B cell (primary cell): Measurements from ENCODE around the gene PHF24. TPM values are rescaled to one million over a fixed set of nuclear protein-coding genes. Genes with fewer than 3 reads are reported as not detected.

ENCODE experiments used
- ATAC-seq: fragments of 200-7000 bp; cut with Tn5 transposase; one replicate; pipeline ENCODE4 v1.10.0; 2021; ENCODE audit warnings: low read depth, mild to moderate bottlenecking, moderate number of reproducible peaks, moderate library complexity
- CTCF ChIA-PET: fragments of 350-600 bp; sonication (Branson Sonifier 250); formaldehyde crosslinking; loops from one replicate; lab custom pipeline; 2021; ENCODE audit warnings: antibody characterized with exemption, inconsistent platforms; lab: Charles Lee
- POLR2A ChIA-PET: fragments of 350-600 bp; sonication (Branson Sonifier 250); formaldehyde crosslinking; loops from one replicate; lab custom pipeline; 2021; ENCODE audit warnings: antibody characterized with exemption; lab: Charles Lee
- DNase-seq: peaks from one replicate; pipeline ENCODE4 v3.0.0; 2013
- H2AFZ ChIP-seq: 2 replicates; pipeline ENCODE4 v1.6.1; 2012; ENCODE audit warnings: mild to moderate bottlenecking, low read depth, low read length; ENCODE audit not compliant: insufficient read depth, poor library complexity, severe bottlenecking
- H3K27ac ChIP-seq, 2 donors: 1 replicate in 1 of 2; 2 replicates in 1 of 2; pipeline ENCODE4 v1.5.1; 2012 to 2013; ENCODE audit warnings: low read length in 2 of 2, mild to moderate bottlenecking in 2 of 2, moderate library complexity in 1 of 2
- H3K27me3 ChIP-seq, 4 experiments: fragments of 200-600 bp in 1 of 4; sonication (generic) in 1 of 4; replicated peaks in 1 of 4; 1 replicate in 2 of 4; 2 replicates in 2 of 4; pipeline versions ENCODE4 v1.6.1 to v1.7.0; 2013 to 2016; ENCODE audit warnings: low read length in 3 of 4, mild to moderate bottlenecking in 2 of 4, mixed read lengths in 1 of 4, moderate library complexity in 1 of 4; ENCODE audit not compliant: insufficient read depth in 4 of 4, control insufficient read depth in 3 of 4; ENCODE audit errors: control extremely low read depth in 1 of 4
- H3K36me3 ChIP-seq, 2 experiments: replicated peaks in 1 of 2; 1 replicate in 1 of 2; 2 replicates in 1 of 2; pipeline versions ENCODE4 v1.6.1 to v1.7.1; 2013; ENCODE audit warnings: low read length in 1 of 2; ENCODE audit not compliant: insufficient read depth in 2 of 2, control insufficient read depth in 1 of 2; ENCODE audit errors: control extremely low read depth in 1 of 2, extremely low read depth in 1 of 2
- H3K4me1 ChIP-seq, 2 donors: fragments of 200-600 bp in 1 of 2; sonication (generic) in 1 of 2; 1 replicate in 1 of 2; 2 replicates in 1 of 2; pipeline versions ENCODE4 v1.5.1 to v1.6.1; 2013 to 2017; ENCODE audit warnings: low read length in 2 of 2; ENCODE audit not compliant: control insufficient read depth in 2 of 2, insufficient read depth in 2 of 2
- H3K4me2 ChIP-seq: replicated peaks from 2 replicates; pipeline ENCODE3; 2012; ENCODE audit warnings: mild to moderate bottlenecking, low read depth, low read length; ENCODE audit not compliant: poor library complexity, severe bottlenecking
- H3K4me3 ChIP-seq, 5 experiments: fragments of 200-600 bp in 1 of 5; sonication (generic) in 1 of 5; 1 replicate in 3 of 5; 2 replicates in 2 of 5; pipeline versions ENCODE4 v1.5.1 to v1.7.0; 2011 to 2016; ENCODE audit warnings: low read length in 4 of 5, mild to moderate bottlenecking in 4 of 5, low read depth in 2 of 5, control low read depth in 1 of 5, moderate library complexity in 1 of 5; ENCODE audit not compliant: insufficient read depth in 1 of 5; ENCODE audit errors: control extremely low read depth in 1 of 5, extremely low read depth in 1 of 5
- H3K79me2 ChIP-seq: fragments of 200-600 bp; sonication (generic); one replicate; pipeline ENCODE4 v1.6.0; 2016; ENCODE audit warnings: low read length; ENCODE audit not compliant: control insufficient read depth, insufficient read depth
- H3K9ac ChIP-seq: fragments of 200-600 bp; sonication (generic); 2 replicates; pipeline ENCODE4 v1.6.1; 2017; ENCODE audit warnings: mild to moderate bottlenecking, low read length, moderate library complexity
- H3K9me3 ChIP-seq, 3 donors: one replicate each; pipeline versions ENCODE4 v1.6.1 to v1.7.1; 2013; ENCODE audit warnings: low read length in 2 of 3; ENCODE audit not compliant: control insufficient read depth in 2 of 3, insufficient read depth in 1 of 3; ENCODE audit errors: control extremely low read depth in 1 of 3
- H4K20me1 ChIP-seq: 2 replicates; pipeline ENCODE4 v1.6.0; 2012; ENCODE audit warnings: mild to moderate bottlenecking, low read length; ENCODE audit not compliant: insufficient read depth, control insufficient read depth, poor library complexity, severe bottlenecking
- H3K27ac Mint-ChIP-seq: one replicate; pipeline ENCODE4 v1.8.0; 2021; ENCODE audit warnings: mixed read lengths
- H3K27me3 Mint-ChIP-seq: one replicate; pipeline ENCODE4 v1.8.0; 2021; ENCODE audit warnings: mixed read lengths
- H3K4me1 Mint-ChIP-seq: one replicate; pipeline ENCODE4 v1.8.0; 2021; ENCODE audit warnings: mixed read lengths
- H3K4me3 Mint-ChIP-seq: one replicate; pipeline ENCODE4 v1.8.0; 2021; ENCODE audit warnings: mixed read lengths
- H3K9me3 Mint-ChIP-seq: one replicate; pipeline ENCODE4 v1.8.0; 2022; ENCODE audit warnings: mixed read lengths; ENCODE audit not compliant: insufficient read depth
- EZH2 ChIP-seq: IDR thresholded peaks from 2 replicates; pipeline ENCODE4 v1.6.1; 2012; ENCODE audit warnings: borderline replicate concordance, low read depth, mild to moderate bottlenecking, moderate library complexity, low read length; ENCODE audit not compliant: insufficient read depth, poor library complexity, severe bottlenecking
- WGBS: methylation state at CpG from one replicate; pipeline ENCODE4 v1.1.5; 2013; ENCODE audit warnings: missing lambda C conversion rate; ENCODE audit not compliant: insufficient coverage; 5-methylcytosine and 5-hydroxymethylcytosine counted together
- intact Hi-C: fragments of 100-400 bp; cut with micrococcal nuclease; formaldehyde crosslinking; loops from one replicate; pipeline ENCODE4 v1.10.0; 2022
- polyA plus RNA-seq: library from polyadenylated mRNA; depleted of rRNA; stranded (reverse); fragments of >200 nt; gene quantifications from 2 replicates; pipeline ENCODE4 v1.2.3, GENCODE V29; 2012
- total RNA-seq, 2 donors: library from RNA; stranded (reverse); fragments of 120-200 nt in 1 of 2; gene quantifications; 1 replicate in 1 of 2; 2 replicates in 1 of 2; pipeline versions ENCODE4 v1.2.3 to v1.2.4, GENCODE V29; 2013 to 2022
- TF ChIP-seq, protein P1 (sequence below): fragments of 200-600 bp; IDR thresholded peaks from one replicate; pipeline ENCODE4 v1.8.0; 2022; ENCODE audit warnings: antibody characterized with exemption, mild to moderate bottlenecking

Gene PHF24
- total and polyA plus RNA-seq, 2 donors (not counting 1 experiment from before 2014, with no cell fraction given): not detected

DNA sequence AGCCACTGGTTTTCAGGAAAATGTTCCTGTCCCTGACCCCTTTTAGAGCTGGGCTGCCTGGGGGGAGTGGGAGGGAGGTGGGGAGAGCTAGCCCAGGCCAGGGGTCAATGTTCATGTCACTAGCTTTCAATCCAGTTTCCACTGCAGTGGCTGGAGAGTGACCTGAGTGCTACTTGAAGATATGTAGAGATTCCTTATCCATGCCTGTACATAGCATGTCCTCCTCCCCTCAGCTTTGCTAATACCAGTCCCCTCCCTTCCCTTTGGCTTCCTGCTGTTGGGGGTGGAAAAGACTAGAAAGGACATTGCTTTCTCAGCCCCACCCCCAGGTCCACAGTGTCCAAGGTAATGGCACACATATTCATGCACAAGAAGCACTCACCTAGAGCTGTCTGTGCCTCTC lies 39.3 kb downstream of the PHF24 start:
- no peak overlapping the region for H3K4me2 ChIP-seq
- CTCF ChIA-PET: interaction anchor here (1.4 kb wide), 1 partner anchor 12 kb away, joined by 5 read pairs; no protein-coding TSS in a partner anchor

DNA sequence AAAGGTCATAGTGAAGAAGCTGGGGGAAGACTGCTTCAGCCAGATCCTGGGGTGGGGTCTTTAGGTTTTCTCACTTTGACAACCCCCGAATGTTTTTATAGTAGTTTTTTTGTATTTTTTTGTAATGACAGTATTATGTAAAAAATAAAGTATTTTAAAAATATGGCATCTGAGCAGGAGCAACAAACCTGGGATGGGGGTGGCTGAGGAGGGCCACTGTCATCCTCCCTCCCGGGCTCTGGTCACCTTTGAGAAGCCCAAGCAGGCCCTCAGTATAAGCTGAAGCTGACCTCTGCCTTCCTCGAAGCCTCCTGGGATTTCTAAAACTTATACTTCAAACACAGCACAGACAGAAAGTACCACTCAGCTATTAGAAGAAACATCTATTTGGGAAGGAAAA lies 40.2 kb downstream of the PHF24 start:
- no peak overlapping the region for H3K27ac Mint-ChIP-seq
- H3K36me3 ChIP-seq: no peaks in the 10 kb centered on the region
- no peak for DNase-seq
- no peaks in the 10 kb centered on the region for H3K4me1 ChIP-seq
- intact Hi-C loops: no loop called here
- H2AFZ ChIP-seq: no peak overlapping the region
- no peaks in the 10 kb centered on the region for H3K79me2 ChIP-seq
- H3K9me3 ChIP-seq: no peaks in the 10 kb centered on the region
- no peaks in the 10 kb centered on the region for H3K27me3 Mint-ChIP-seq
- no peak for ATAC-seq
- H3K9ac ChIP-seq: no peak overlapping the region
- H3K4me1 Mint-ChIP-seq: no peaks in the 10 kb centered on the region
- ChIA-PET CTCF (interaction anchor here (0.8 to 1.4 kb wide), 2 partner anchors 13 to 53 kb away, joined by 3 to 5 read pairs; no protein-coding TSS in a partner anchor), POLR2A (no interaction called here)
- no peaks in the 10 kb centered on the region for H3K9me3 Mint-ChIP-seq
- TF ChIP-seq, protein P1, sequence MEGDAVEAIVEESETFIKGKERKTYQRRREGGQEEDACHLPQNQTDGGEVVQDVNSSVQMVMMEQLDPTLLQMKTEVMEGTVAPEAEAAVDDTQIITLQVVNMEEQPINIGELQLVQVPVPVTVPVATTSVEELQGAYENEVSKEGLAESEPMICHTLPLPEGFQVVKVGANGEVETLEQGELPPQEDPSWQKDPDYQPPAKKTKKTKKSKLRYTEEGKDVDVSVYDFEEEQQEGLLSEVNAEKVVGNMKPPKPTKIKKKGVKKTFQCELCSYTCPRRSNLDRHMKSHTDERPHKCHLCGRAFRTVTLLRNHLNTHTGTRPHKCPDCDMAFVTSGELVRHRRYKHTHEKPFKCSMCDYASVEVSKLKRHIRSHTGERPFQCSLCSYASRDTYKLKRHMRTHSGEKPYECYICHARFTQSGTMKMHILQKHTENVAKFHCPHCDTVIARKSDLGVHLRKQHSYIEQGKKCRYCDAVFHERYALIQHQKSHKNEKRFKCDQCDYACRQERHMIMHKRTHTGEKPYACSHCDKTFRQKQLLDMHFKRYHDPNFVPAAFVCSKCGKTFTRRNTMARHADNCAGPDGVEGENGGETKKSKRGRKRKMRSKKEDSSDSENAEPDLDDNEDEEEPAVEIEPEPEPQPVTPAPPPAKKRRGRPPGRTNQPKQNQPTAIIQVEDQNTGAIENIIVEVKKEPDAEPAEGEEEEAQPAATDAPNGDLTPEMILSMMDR: no peak
- TF ChIP-seq EZH2: no peak
- H3K27me3 ChIP-seq: no peaks in the 10 kb centered on the region
- no peak overlapping the region for H3K4me3 Mint-ChIP-seq
- no peak overlapping the region for H3K4me2 ChIP-seq
- WGBS: 100% methylated on average over 1 of the region's 3 CpGs
- H3K27ac ChIP-seq: no peak overlapping the region
- H3K4me3 ChIP-seq: no peak overlapping the region
- H4K20me1 ChIP-seq: no peaks in the 10 kb centered on the region

More for the DNA sequence above, 39.3 kb downstream of the PHF24 start:
- no peak for TF ChIP-seq EZH2
- TF ChIP-seq, protein P1: no peak
- H2AFZ ChIP-seq: no peak overlapping the region
- DNase-seq: no peak
- intact Hi-C loops: no loop called here
- H3K36me3 ChIP-seq: no peaks in the 10 kb centered on the region
- POLR2A ChIA-PET: no interaction called here
- no peak overlapping the region for H3K9ac ChIP-seq
- H3K27me3 Mint-ChIP-seq: no peaks in the 10 kb centered on the region
- H3K4me1 ChIP-seq: no peaks in the 10 kb centered on the region
- H3K27me3 ChIP-seq: no peaks in the 10 kb centered on the region
- no peaks in the 10 kb centered on the region for H3K9me3 ChIP-seq
- H3K27ac Mint-ChIP-seq: no peak overlapping the region
- no peaks in the 10 kb centered on the region for H3K79me2 ChIP-seq
- no peaks in the 10 kb centered on the region for H3K9me3 Mint-ChIP-seq
- no peak overlapping the region for H3K4me3 ChIP-seq
- no peak overlapping the region for H3K27ac ChIP-seq
- H3K4me3 Mint-ChIP-seq: no peak overlapping the region
- no peaks in the 10 kb centered on the region for H3K4me1 Mint-ChIP-seq
- H4K20me1 ChIP-seq: no peaks in the 10 kb centered on the region
- no peak for ATAC-seq
